H9 (cell line): ENCODE data around the gene NCS1. TPM values are rescaled to one million over a fixed set of nuclear protein-coding genes. Genes with fewer than 3 reads are reported as not detected.

Experiments
- DNase-seq: peaks from one replicate; pipeline ENCODE4 v3.0.0-alpha.2; 2017
- H2AFZ ChIP-seq: one replicate; pipeline ENCODE4 v1.6.1; 2013; ENCODE audit warnings: mild to moderate bottlenecking, low read length, control low read depth, moderate library complexity
- H2AK5ac ChIP-seq: 2 replicates; pipeline ENCODE4 v1.6.1; 2013; ENCODE audit warnings: low read length, control low read depth, mixed read lengths; ENCODE audit not compliant: insufficient read length
- H2BK120ac ChIP-seq: one replicate; pipeline ENCODE4 v1.6.1; 2013; ENCODE audit warnings: low read depth, mild to moderate bottlenecking, low read length, control low read depth, inconsistent platforms; ENCODE audit not compliant: poor library complexity, severe bottlenecking
- H2BK12ac ChIP-seq: 2 replicates; pipeline ENCODE4 v1.6.1; 2013; ENCODE audit warnings: low read length, control low read depth, mixed read lengths, low read depth; ENCODE audit not compliant: insufficient read length
- H2BK15ac ChIP-seq: 2 replicates; pipeline ENCODE4 v1.6.1; 2013; ENCODE audit warnings: low read depth, low read length, control low read depth
- H2BK20ac ChIP-seq: one replicate; pipeline ENCODE4 v1.6.1; 2013; ENCODE audit warnings: low read depth, mild to moderate bottlenecking, low read length, control low read depth, inconsistent platforms; ENCODE audit not compliant: poor library complexity, severe bottlenecking
- H2BK5ac ChIP-seq: 2 replicates; pipeline ENCODE4 v1.6.1; 2013; ENCODE audit warnings: low read length, control low read depth, mixed read lengths; ENCODE audit not compliant: insufficient read length
- H3K14ac ChIP-seq: 2 replicates; pipeline ENCODE4 v1.6.1; 2013; ENCODE audit warnings: low read length, control low read depth; ENCODE audit not compliant: insufficient read depth
- H3K18ac ChIP-seq: 2 replicates; pipeline ENCODE4 v1.6.1; 2013; ENCODE audit warnings: low read depth, mild to moderate bottlenecking, mixed read lengths, low read length, control low read depth; ENCODE audit not compliant: insufficient read length
- H3K23ac ChIP-seq: 2 replicates; pipeline ENCODE4 v1.6.1; 2013; ENCODE audit warnings: low read length, control low read depth, mixed read lengths, low read depth; ENCODE audit not compliant: insufficient read length
- H3K23me2 ChIP-seq: 2 replicates; pipeline ENCODE4 v1.6.1; 2013; ENCODE audit warnings: low read depth, mild to moderate bottlenecking, mixed read lengths, low read length, control low read depth; ENCODE audit not compliant: insufficient read length, poor library complexity, severe bottlenecking
- H3K27ac ChIP-seq: 2 replicates; pipeline ENCODE4 v1.5.1; 2013; ENCODE audit warnings: low read length, control low read depth, mixed read lengths, low read depth; ENCODE audit not compliant: insufficient read length
- H3K27me3 ChIP-seq: 2 replicates; pipeline ENCODE4 v1.6.1; 2013; ENCODE audit warnings: low read length, control low read depth, inconsistent platforms; ENCODE audit not compliant: insufficient read depth
- H3K4ac ChIP-seq: 2 replicates; pipeline ENCODE4 v1.6.1; 2013; ENCODE audit warnings: low read depth, mild to moderate bottlenecking, control low read depth, inconsistent platforms, low read length, moderate library complexity
- H3K4me1 ChIP-seq: 2 replicates; pipeline ENCODE4 v1.6.1; 2013; ENCODE audit warnings: low read length, control low read depth, inconsistent platforms; ENCODE audit not compliant: insufficient read depth
- H3K4me2 ChIP-seq: 2 replicates; pipeline ENCODE4 v1.6.1; 2013; ENCODE audit warnings: low read length, control low read depth, mixed read lengths; ENCODE audit not compliant: insufficient read length, insufficient read depth
- H3K56ac ChIP-seq: 2 replicates; pipeline ENCODE4 v1.6.1; 2013; ENCODE audit warnings: low read depth, mild to moderate bottlenecking, mixed read lengths, low read length, control low read depth; ENCODE audit not compliant: insufficient read length
- H3K79me1 ChIP-seq: 2 replicates; pipeline ENCODE4 v1.6.1; 2013; ENCODE audit warnings: low read depth, mild to moderate bottlenecking, moderate library complexity, low read length, control low read depth, inconsistent platforms; ENCODE audit not compliant: insufficient read depth, poor library complexity, severe bottlenecking
- H3K79me2 ChIP-seq: 2 replicates; pipeline ENCODE4 v1.6.1; 2013; ENCODE audit warnings: low read length, control low read depth, inconsistent platforms; ENCODE audit not compliant: insufficient read depth
- H3K9ac ChIP-seq: 2 replicates; pipeline ENCODE4 v1.6.1; 2013; ENCODE audit warnings: low read length, control low read depth, mixed read lengths; ENCODE audit not compliant: insufficient read length; ENCODE audit errors: extremely low read depth
- H3K9me3 ChIP-seq: one replicate; pipeline ENCODE4 v1.6.1; 2013; ENCODE audit warnings: low read depth, low read length, inconsistent platforms; ENCODE audit not compliant: control insufficient read depth
- H3T11ph ChIP-seq: one replicate; pipeline ENCODE4 v1.6.1; 2013; ENCODE audit warnings: mild to moderate bottlenecking, low read length, control low read depth, inconsistent platforms
- H4K20me1 ChIP-seq: one replicate; pipeline ENCODE4 v1.6.1; 2013; ENCODE audit not compliant: control insufficient read depth, insufficient read length, insufficient read depth
- H4K5ac ChIP-seq: 2 replicates; pipeline ENCODE4 v1.6.1; 2013; ENCODE audit warnings: low read depth, mild to moderate bottlenecking, mixed read lengths, low read length, control low read depth; ENCODE audit not compliant: insufficient read length
- H4K8ac ChIP-seq: replicated peaks from 2 replicates; pipeline ENCODE4 v1.6.1; 2013; ENCODE audit warnings: low read length, control low read depth, mixed read lengths, low read depth; ENCODE audit not compliant: insufficient read length
- H4K91ac ChIP-seq: 2 replicates; pipeline ENCODE4 v1.6.1; 2013; ENCODE audit warnings: low read depth, mild to moderate bottlenecking, moderate library complexity, mixed read lengths, low read length, control low read depth; ENCODE audit not compliant: insufficient read length
- H3K27ac Mint-ChIP-seq, 3 experiments: 2 replicates in 2 of 3; 3 replicates in 1 of 3; pipeline ENCODE4 v1.8.0; 2020 to 2021; ENCODE audit warnings: mixed read lengths in 3 of 3, mild to moderate bottlenecking in 1 of 3, moderate library complexity in 1 of 3
- H3K27me3 Mint-ChIP-seq: 2 replicates; pipeline ENCODE4 v1.8.0; 2021; ENCODE audit warnings: low read depth, mild to moderate bottlenecking, moderate library complexity, mixed read lengths
- H3K36me3 Mint-ChIP-seq, 3 experiments: 2 replicates in 2 of 3; 3 replicates in 1 of 3; pipeline ENCODE4 v1.8.0; 2020 to 2021; ENCODE audit warnings: low read depth in 3 of 3, mixed read lengths in 3 of 3; ENCODE audit not compliant: insufficient read depth in 1 of 3
- H3K4me1 Mint-ChIP-seq, 2 experiments: 2 replicates each; pipeline ENCODE4 v1.8.0; 2020; ENCODE audit warnings: mixed read lengths in 2 of 2
- H3K4me3 Mint-ChIP-seq, 2 experiments: 2 replicates in 1 of 2; 3 replicates in 1 of 2; pipeline ENCODE4 v1.8.0; 2020 to 2021; ENCODE audit warnings: mild to moderate bottlenecking in 2 of 2, mixed read lengths in 2 of 2, moderate library complexity in 1 of 2
- H3K9me3 Mint-ChIP-seq, 2 experiments: 2 replicates in 1 of 2; 3 replicates in 1 of 2; pipeline ENCODE4 v1.8.0; 2020; ENCODE audit warnings: mild to moderate bottlenecking in 2 of 2, mixed read lengths in 2 of 2, moderate library complexity in 1 of 2
- CTCF ChIP-seq: fragments of 200-600 bp; sonication (generic); conservative IDR thresholded peaks from 3 replicates; pipeline ENCODE4 v1.8.0; 2021; ENCODE audit warnings: antibody characterized with exemption, mild to moderate bottlenecking
- WGBS: extraction: QIAGEN DNeasy Blood & Tissue Kit; methylation state at CpG from one replicate; pipeline ENCODE4 v1.1.7; 2013; ENCODE audit warnings: missing lambda C conversion rate, low lambda C conversion rate, mixed read lengths; ENCODE audit not compliant: insufficient read length; ENCODE audit errors: extremely low coverage; 5-methylcytosine and 5-hydroxymethylcytosine counted together
- total RNA-seq: library from RNA; stranded (reverse); gene quantifications from 2 replicates; pipeline ENCODE4 v1.2.1, GENCODE V29; 2021

The NCS1 gene
- total RNA-seq, 1 experiment from 2014 or later = 38.1 TPM

- H4K20me1 ChIP-seq = no peaks in the 10 kb centered on the region
- no peaks in the 10 kb centered on the region for H3K79me2 ChIP-seq
- H2AK5ac ChIP-seq = no peak overlapping the region
- H3K36me3 Mint-ChIP-seq = peaks cover 0 to 57% (median 39%) of the 10 kb centered on the region in 3 experiments; a peak in 5 of 7 replicates
- no peak overlapping the region for H2BK5ac ChIP-seq
- peaks cover 0 to 12% of the 10 kb centered on the region in 2 experiments; a peak in 3 of 4 replicates for H3K4me1 Mint-ChIP-seq
- no peaks in the 10 kb centered on the region for H3K9me3 ChIP-seq
- no peak overlapping the region for H4K91ac ChIP-seq
- no peak overlapping the region for H3K27ac ChIP-seq
- H3K4me1 ChIP-seq = no peaks in the 10 kb centered on the region
- DNase-seq = no peak
- H3K56ac ChIP-seq = no peak overlapping the region
- H3K27ac Mint-ChIP-seq = peak overlapping the region in 2 of 3 experiments; percentile 52 to 73; a peak in 4 of 7 replicates
- no CpG with 5 or more reads among the region's 4 CpGs for WGBS
- no peak overlapping the region for H3K4ac ChIP-seq
- H3K4me2 ChIP-seq = no peak overlapping the region
- H3K14ac ChIP-seq = no peak overlapping the region
- no peak overlapping the region for H2BK12ac ChIP-seq
- H3K27me3 ChIP-seq = no peaks in the 10 kb centered on the region
- H3K27me3 Mint-ChIP-seq = no peaks in the 10 kb centered on the region
- H3K4me3 Mint-ChIP-seq = no peak overlapping the region
- no peak overlapping the region for H2AFZ ChIP-seq
- no peak overlapping the region for H4K5ac ChIP-seq
- no peak overlapping the region for H2BK120ac ChIP-seq
- no peak overlapping the region for H3T11ph ChIP-seq
- no peak overlapping the region for H2BK15ac ChIP-seq
- H3K23ac ChIP-seq = no peak overlapping the region
- H3K18ac ChIP-seq = no peak overlapping the region
- H4K8ac ChIP-seq = no peak overlapping the region
- no peak for TF ChIP-seq CTCF
- no peak overlapping the region for H3K9ac ChIP-seq
- H3K9me3 Mint-ChIP-seq = no peaks in the 10 kb centered on the region
- H3K79me1 ChIP-seq = no peaks in the 10 kb centered on the region
- H3K23me2 ChIP-seq = no peaks in the 10 kb centered on the region
- no peak overlapping the region for H2BK20ac ChIP-seq
These were observed 45.3 kb upstream of the NCS1 start for GRCh38 chr9:130126721-130127433.
